Lung (tissue), 12 donors: ENCODE measurements around the gene AKAP6. TPM values are rescaled to one million over a fixed set of nuclear protein-coding genes. Genes with fewer than 3 reads are reported as not detected.

Source experiments
- ATAC-seq: fragments of 200-7000 bp; cut with Tn5 transposase; one replicate; pipeline ENCODE4 v1.9.1; 2020; ENCODE audit warnings: moderate number of reproducible peaks; ENCODE audit not compliant: insufficient read depth, low FRiP score
- DNase-seq, 3 donors: peaks; one replicate each; pipeline ENCODE4 v3.0.0-alpha.2; 2013 to 2017
- H3K27ac ChIP-seq, 2 donors: one replicate each; pipeline ENCODE4 v1.5.1; 2013; ENCODE audit warnings: mild to moderate bottlenecking in 2 of 2, moderate library complexity in 2 of 2, control low read depth in 1 of 2, inconsistent platforms in 1 of 2, low read depth in 1 of 2, low read length in 1 of 2
- H3K27me3 ChIP-seq, 3 donors: one replicate each; pipeline ENCODE4 v1.5.1; 2013; ENCODE audit warnings: low read length in 2 of 3; ENCODE audit not compliant: control insufficient read depth in 3 of 3, insufficient read depth in 3 of 3
- H3K36me3 ChIP-seq, 4 donors: one replicate each; pipeline ENCODE4 v1.5.1; 2013; ENCODE audit warnings: low read length in 4 of 4, mild to moderate bottlenecking in 1 of 4, moderate library complexity in 1 of 4; ENCODE audit not compliant: control insufficient read depth in 4 of 4, insufficient read depth in 4 of 4
- H3K4me1 ChIP-seq, 5 donors: one replicate each; pipeline ENCODE4 v1.5.1; 2013; ENCODE audit warnings: low read length in 5 of 5, mild to moderate bottlenecking in 2 of 5, moderate library complexity in 1 of 5; ENCODE audit not compliant: control insufficient read depth in 5 of 5, insufficient read depth in 5 of 5
- H3K4me3 ChIP-seq: one replicate; pipeline ENCODE4 v1.5.1; 2013; ENCODE audit warnings: mild to moderate bottlenecking, control low read depth, moderate library complexity
- H3K9ac ChIP-seq, 2 donors: one replicate each; pipeline ENCODE4 v1.5.1; 2013; ENCODE audit warnings: low read length in 2 of 2, control low read depth in 1 of 2; ENCODE audit not compliant: insufficient read depth in 1 of 2
- H3K9me3 ChIP-seq, 4 donors: one replicate each; pipeline ENCODE4 v1.5.1; 2013; ENCODE audit warnings: low read length in 3 of 4, mild to moderate bottlenecking in 1 of 4, moderate library complexity in 1 of 4; ENCODE audit not compliant: control insufficient read depth in 4 of 4, insufficient read depth in 3 of 4
- CTCF ChIP-seq: IDR thresholded peaks from 2 replicates; pipeline ENCODE4 v1.5.1; 2012; ENCODE audit warnings: mild to moderate bottlenecking; ENCODE audit errors: control extremely low read depth, extremely low read depth
- WGBS, 2 donors: extraction: QIAGEN DNeasy Blood & Tissue Kit; methylation state at CpG; one replicate each; pipeline ENCODE4 v1.1.7; 2013; 5-methylcytosine and 5-hydroxymethylcytosine counted together
- polyA plus RNA-seq, 2 donors: library from polyadenylated mRNA; stranded (reverse); fragments of 200-250 nt; gene quantifications; one replicate each; pipeline ENCODE4 v1.2.1, GENCODE V29; 2013
- total RNA-seq, 2 donors: library from RNA; depleted of rRNA in 1 of 2; stranded (reverse); fragments of >200 nt in 1 of 2; gene quantifications; one replicate each; pipeline ENCODE4 v1.2.1, GENCODE V29; 2014 to 2021
- donor health status: control.
- donor health status: control.
- donor health status: Bipolar disorder and iron deficiency.
- donor health status: healthy.
- donor health status: DM: yes; HTN: yes; CAD: no.

AKAP6 gene
- total and polyA plus RNA-seq, 4 donors: 1.5 to 27.1 (median 7.7) TPM

- ATAC-seq: no peak
These were observed 278.3 kb downstream of the AKAP6 start for GRCh38 chr14:32607399-32607798.

DNA sequence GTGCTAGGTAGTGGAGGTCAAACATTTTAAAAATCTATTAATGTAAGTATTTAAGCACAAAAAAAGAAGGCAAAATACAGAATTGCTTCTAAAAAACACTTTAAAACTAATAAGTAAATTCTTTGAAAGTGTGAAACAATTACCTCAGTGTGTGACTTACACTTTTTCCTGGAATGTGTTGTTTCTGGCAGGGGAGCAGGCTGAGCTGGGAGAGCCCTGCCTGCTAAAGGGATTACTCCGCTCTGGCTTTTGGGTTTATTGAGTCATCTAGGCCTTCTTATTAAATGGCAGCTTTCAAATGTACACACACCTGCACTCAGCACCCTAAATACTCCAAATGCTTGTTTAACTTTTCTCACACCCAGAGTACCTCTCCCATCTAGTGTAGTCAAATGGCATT, 279.8 kb downstream of the AKAP6 start:
- Histone ChIP-seq H3K9me3 (no peaks in the 10 kb centered on the region), H3K27ac (no peak overlapping the region), H3K36me3 (peaks cover 0 to 2% (median under 1%) of the 10 kb centered on the region in 4 donors), H3K4me1 (peaks cover 0 to 27% (median 0%) of the 10 kb centered on the region in 5 donors), H3K9ac (no peak overlapping the region), H3K27me3 (no peaks in the 10 kb centered on the region), H3K4me3 (no peak overlapping the region)
- TF ChIP-seq CTCF: no peak
- 84 to 95% methylated on average over 1 of the region's 1 CpG for WGBS, 2 donors
- ATAC-seq: no peak
- DNase-seq: no peak

More at GRCh38 chr14:32607399-32607798, 278.3 kb downstream of the AKAP6 start:
- H3K27me3 ChIP-seq: no peaks in the 10 kb centered on the region
- no peak for TF ChIP-seq CTCF
- H3K4me1 ChIP-seq: peaks cover 0 to 25% (median 0%) of the 10 kb centered on the region in 5 donors
- DNase-seq: no peak
- no peak overlapping the region for H3K4me3 ChIP-seq
- H3K9ac ChIP-seq: no peak overlapping the region
- 84 to 93% methylated on average over 1 of the region's 1 CpG for WGBS, 2 donors
- peaks cover 0 to 2% (median under 1%) of the 10 kb centered on the region in 4 donors for H3K36me3 ChIP-seq
- H3K9me3 ChIP-seq: no peaks in the 10 kb centered on the region
- no peak overlapping the region for H3K27ac ChIP-seq

- Histone ChIP-seq H3K27me3 (no peaks in the 10 kb centered on the region), H3K36me3 (peaks cover 0 to 1% (median under 1%) of the 10 kb centered on the region in 4 donors), H3K4me1 (peaks cover 0 to 27% (median 0%) of the 10 kb centered on the region in 5 donors), H3K9me3 (no peaks in the 10 kb centered on the region), H3K4me3 (no peak overlapping the region), H3K9ac (no peak overlapping the region), H3K27ac (no peak overlapping the region)
- 92 to 95% methylated on average over 3 of the region's 3 CpGs for WGBS, 2 donors
- TF ChIP-seq CTCF: no peak
- DNase-seq (no peak), ATAC-seq (no peak)
These were observed 280.3 kb downstream of the AKAP6 start for GRCh38 chr14:32609388-32609787.

DNA sequence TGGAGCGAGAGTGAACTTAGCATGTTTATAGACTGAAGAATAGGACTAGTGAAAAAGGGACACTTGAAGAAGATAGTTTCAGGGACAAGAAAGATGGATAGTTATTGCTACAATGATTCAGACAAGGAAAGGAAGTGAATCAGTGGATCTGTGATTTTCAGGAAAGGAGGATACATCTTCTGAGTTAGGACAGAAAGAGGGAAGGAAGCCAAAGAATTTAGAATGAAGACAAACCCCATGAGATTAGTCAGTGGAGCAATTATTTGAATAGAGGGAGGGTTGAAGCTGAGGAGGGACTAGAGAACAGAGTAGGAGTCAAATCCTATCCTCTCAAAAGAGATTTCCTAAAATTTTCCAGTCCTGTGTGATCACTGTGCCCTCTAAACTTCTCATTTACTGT, 282.7 kb downstream of the AKAP6 start:
- no peak for ATAC-seq
- 83 to 91% methylated on average over 1 of the region's 1 CpG for WGBS, 2 donors
- H3K27ac ChIP-seq: peak overlapping the region in 1 of 2 donors; percentile 53

More for the DNA sequence above, 282.7 kb downstream of the AKAP6 start:
- Histone ChIP-seq H3K4me3 (no peak overlapping the region), H3K9me3 (no peaks in the 10 kb centered on the region), H3K27me3 (no peaks in the 10 kb centered on the region), H3K9ac (no peak overlapping the region), H3K4me1 (peaks cover 0 to 26% (median 0%) of the 10 kb centered on the region in 5 donors), H3K36me3 (peaks cover 0 to 4% (median under 1%) of the 10 kb centered on the region in 4 donors)
- TF ChIP-seq CTCF: no peak
- no peak for DNase-seq
